ELF-1 (cell line): ENCODE results near the gene ST6GALNAC2.
"Not testable (repeated sequence)": the region's sequence is repeated elsewhere in the genome, so short reads cannot be mapped to it uniquely, and the experiment has no call there.

Source experiments
- DNase-seq: peaks from one replicate; pipeline ENCODE4 v3.0.0-alpha.2; 2016; ENCODE audit warnings: low read depth, low spot score

ST6GALNAC2 gene

DNA sequence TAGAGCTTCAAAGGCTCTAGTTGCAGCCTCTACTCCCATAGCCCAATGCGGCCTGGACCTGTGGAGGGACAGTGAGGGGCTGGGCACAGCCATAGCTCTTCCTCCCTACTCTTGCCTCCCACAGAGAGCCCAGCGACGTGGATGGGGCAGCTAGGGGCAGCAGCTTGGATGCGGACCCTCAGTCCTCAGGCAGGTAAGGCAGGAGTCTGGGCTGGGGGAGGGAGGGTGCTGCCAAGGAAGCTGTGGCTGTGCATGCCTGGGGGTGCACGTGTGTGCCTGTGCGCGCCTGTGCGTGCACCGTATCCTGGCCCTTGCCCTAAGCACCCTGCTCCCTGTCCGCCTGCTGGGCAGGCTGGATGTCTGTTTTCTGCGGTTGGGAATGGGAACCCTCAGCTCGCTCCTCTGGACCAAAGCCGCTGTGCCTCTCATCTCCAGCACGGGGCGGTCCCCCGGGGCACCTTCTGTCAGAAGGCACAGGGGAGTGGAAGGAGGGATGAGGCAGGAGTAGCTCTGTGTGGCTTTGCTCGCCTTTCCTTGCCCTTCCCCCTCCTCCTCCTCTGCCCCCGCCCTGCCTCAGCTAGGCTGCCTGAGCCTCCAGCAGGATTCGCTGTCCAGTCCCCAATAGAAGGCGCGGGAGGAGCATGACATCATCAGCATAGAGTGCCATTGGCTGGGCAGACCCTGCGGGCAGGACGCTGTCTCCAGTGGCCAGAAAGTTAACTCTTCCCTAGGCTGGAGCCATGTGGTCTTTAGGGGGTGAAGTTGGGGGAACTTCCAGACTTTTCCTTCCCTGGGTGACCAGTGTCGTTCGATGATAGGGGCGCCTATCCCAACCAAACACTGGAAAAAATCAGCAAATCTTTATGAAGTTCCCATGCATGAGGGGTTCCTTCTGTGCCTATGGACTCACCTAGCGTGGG is 45.0 kb downstream of the ST6GALNAC2 start:
- DNase-seq, result peak; percentile 97

GRCh38 chr17:76539631-76540271 is 45.9 kb downstream of the ST6GALNAC2 start, which contains the start of gene PRCD:
PRCD (plus strand) TSS chr17:76540044; CDS start chr17:76540142, 98 bp downstream.
- no peak for DNase-seq

GRCh38 chr17:76538941-76539570 is 46.6 kb downstream of the ST6GALNAC2 start:
- DNase-seq, result no peak

DNA sequence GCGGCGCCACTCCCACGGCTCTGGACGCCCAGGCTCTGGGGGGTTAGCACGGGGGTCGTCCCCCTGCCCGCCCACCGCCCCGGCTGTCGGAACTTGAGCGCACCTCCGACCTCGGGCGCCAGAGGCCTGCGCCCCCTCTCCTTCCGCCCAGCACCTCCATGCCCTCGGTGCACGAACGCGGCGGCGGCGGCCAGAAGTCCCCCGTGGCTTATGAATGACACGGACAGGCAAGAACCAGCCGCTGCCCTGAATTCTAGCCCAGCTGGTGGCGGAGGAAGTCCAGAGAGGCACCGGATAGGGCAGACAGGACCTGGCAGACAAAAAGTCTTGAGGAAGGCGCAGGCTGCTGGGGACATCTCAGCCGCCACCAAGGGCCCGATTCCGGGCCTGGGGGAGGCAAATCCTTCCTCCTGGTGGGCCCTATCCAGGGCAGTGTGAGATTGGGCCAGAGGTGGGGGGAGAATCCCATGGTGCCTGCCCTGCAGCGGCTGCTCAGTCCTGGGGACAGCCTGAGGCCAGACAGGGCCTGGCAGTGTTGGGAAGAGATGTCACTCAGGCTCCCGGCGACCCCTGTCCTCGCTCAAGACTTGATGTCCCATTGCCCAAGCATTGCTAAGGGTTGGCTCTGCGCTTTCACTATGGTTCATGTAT is 47.3 kb downstream of the ST6GALNAC2 start:
- DNase-seq, result no peak

- DNase-seq, result no peak
Observed at GRCh38 chr17:76537578-76538280, 47.9 kb downstream of the ST6GALNAC2 start, which contains the start of gene CYGB. CYGB (minus strand) TSS chr17:76537709; CDS start chr17:76537542, 167 bp downstream.

GRCh38 chr17:76537288-76537577 is 48.4 kb downstream of the ST6GALNAC2 start:
- DNase-seq, result no peak

- DNase-seq, result no peak
Observed at GRCh38 chr17:76536511-76537287, 49.0 kb downstream of the ST6GALNAC2 start.

DNA sequence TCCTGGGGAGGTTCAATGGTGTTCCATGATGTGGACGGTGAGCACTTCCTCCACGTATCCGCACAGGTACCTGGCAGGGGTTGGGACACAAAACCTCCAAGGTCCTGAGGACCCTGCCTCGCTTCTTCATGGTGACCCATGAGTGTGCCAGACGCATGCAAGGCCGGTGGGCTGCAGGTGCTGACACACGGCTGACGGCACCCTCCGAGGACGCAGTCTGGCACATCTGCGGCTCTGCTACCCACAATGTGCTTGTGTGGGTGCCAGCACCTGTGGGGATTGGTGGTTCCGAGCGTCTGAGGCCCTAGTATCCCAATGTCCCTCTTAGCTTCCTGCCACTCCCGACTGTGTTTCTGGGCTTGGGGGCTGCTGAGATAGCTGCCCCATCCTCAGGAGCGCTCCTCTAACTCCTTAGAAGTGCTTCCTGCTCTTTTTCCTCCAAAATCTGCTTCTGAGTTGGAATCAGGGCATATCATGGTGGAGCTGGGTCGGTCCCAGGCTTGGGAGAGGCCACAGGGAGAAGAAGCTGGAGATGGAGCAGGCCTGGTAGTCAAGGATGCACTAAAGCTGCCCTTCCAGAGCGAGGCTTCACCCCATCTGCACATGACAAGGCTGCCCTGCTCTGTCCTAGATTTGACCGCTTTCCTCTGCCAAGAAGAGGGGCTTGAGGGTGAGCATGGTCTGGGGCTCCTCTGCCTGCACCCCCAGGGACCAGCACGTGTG is 49.7 kb downstream of the ST6GALNAC2 start:
- no peak for DNase-seq

DNA sequence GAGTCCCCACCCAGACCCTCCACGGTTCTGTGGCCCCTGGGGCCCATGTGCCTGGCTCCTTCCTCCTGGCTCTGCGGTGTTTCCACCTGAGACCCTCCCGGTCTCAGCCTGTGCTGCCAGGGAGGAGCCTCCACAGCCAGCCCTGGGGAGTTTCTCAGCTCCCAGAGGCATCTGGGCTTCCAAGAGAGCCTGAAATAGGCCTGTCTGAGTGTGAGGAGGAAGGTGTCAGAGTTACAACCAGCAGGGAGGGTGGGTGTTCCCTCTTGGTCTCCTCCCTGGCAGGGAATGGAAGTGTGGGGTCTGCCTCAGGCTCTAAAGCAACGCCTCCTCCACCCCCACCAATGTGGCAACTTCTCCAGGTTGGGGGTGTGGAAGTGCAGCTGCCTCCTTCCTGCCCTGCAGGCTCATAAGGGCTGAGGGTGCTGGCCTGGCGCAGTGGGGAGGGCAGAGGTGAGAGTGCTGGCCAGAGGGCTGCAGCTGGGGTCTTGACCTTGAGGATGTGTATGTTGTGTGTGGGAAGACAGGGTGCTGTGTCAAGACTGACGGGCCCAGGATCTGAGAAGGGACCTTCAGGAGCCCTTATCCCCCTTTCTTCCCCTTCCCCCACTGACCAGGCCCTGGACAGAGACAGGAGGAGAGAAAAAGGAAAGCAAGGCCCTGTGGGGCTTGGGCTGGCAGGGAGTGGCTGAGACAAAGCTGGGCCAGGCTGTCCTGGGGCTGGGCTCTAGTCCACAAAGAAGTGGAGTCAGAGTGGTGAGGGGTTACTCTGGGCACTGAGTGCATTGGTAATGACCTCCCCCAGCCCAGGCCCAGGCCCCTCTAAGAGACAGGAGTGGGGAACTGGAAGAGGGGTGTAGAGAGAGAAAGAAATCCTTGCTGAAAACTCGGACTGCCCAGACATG is 50.6 kb downstream of the ST6GALNAC2 start:
- DNase-seq, result no peak

DNA sequence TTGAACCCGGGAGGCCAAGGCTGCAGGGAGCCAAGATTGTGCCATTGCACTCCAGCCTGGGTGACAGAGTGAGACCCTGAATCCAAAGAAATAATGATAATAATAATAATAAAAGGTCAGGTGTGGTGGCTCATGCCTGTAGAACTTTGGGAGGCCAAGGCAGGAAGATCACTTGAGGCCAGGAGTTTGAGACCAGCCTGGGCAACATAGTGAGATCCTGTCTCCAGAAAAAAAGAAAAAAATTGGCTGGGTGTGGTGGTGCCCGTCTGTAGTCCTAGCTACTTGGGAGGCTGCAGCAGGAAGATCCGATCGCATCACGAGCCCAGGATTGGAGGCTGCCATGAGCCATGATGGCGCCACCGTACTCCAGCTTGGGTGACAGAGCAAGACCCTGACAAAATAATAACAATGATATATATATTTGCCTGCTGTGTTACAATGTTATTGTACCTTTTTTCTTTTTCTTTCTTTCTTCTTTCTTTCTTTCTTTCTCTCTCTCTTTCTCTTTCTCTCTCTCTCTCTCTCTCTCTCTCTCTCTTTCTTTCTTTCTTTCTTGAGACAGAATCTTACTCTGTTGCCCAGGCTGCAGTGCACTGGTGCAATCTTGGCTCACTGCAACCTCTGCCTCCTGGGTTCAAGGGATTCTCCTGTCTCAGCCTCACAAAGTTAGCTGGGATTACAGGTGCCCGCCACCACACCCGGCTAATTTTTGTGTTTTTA is 51.9 kb downstream of the ST6GALNAC2 start:
- DNase-seq, result not testable (repeated sequence)

DNA sequence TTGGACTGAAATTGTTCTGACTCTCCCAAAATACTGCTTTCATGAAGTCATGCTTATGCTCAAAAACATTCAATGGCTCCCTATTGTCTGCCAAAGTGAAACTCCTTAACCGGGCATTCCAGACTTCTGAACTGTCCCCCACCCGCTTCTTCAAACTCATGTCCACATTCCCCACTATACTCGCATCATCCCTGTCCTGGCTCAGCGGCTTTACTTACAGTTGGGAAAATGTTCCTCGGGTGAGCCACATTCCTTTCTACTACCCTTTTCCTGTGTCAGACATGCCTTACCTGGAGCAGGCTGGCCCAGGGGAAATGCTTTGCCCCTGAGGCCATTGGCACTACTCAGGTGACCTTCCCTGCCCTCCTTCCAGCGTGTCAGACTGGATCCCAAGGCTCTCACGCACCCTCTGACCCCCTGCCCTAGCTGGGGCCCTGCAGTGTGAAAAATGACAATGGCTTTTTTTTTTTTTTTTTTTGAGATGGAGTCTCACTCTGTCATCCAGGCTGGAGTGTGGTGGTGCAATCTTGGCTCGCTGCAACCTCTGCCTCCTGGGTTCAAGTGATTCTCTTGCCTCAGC is 53.5 kb downstream of the ST6GALNAC2 start:
- DNase-seq, result no peak

GRCh38 chr17:76531486-76532038 is 54.1 kb downstream of the ST6GALNAC2 start:
- no peak for DNase-seq

DNA sequence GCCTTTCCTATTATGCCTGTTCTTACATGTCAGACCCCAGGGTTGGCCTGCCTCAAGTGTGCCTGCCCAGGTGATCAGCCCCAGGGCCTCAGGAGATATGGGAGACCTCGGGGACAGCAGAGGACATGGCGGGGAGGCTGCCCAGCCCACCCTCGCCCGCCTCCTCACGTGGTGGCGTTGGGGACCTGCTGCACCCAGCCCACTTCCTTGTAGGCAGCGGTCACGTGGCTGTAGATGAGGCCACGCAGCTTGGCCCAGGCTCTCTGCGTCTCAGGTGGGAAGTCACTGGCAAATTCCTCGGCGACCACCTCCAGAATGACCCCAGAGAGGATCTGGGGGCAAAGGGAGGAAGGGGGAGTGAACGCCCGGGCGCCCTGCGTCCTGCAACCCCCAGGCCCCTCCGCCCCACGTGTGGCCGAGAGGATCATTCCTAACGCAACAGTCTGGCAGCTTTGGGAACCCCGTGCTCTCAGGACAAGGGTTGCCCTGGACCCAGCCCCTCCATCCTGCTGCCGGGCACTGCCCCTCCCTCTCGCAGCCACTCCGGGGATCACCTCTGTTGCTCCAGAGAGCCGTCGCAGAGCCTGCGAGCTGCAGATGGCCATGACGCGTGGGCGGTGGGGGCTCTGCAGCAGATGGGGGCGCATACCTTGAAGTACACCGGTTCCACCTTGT is 54.7 kb downstream of the ST6GALNAC2 start:
- no peak for DNase-seq

DNA sequence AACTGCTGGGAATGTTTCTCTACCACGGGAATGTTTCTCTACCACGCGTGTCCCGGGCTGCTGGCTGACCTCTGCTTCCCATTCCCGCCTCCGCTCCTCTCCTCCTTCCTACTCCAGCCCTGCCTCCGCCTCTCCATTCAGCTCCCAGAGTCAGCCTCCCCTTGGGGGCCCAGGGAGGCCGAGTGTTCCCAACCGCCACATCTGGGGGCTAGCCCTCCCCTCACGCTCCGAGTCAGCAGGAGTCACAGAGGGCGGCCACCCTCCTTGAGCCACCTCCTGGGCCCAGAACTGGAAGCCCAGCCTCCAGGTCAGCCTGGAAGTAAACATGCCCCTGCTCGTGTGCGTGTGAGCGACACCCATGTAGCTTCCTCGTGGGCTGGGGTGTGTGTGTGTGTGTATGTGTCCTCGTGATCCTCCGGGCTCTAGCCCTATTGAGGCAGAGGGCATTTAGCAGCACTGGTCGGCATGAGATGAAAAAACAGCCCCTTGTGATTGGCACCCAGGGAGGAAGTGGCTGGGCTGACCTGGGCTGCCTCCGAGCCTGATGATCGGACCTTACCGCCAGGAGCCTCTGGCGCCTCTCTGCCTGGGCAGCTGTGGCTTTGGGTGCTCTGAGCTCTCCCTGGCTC is 55.5 kb downstream of the ST6GALNAC2 start:
- DNase-seq, result peak; percentile 50

GRCh38 chr17:76529224-76530094 is 56.2 kb downstream of the ST6GALNAC2 start:
- DNase-seq, result peak; percentile 77
